GM21367 (cell line): ENCODE data around the gene RANBP3.
A peak's percentile ranks its signal among the peaks of the same experiment; 100 is the strongest.

Source experiments
- ATAC-seq: cut with Tn5 transposase; IDR thresholded peaks from one replicate; pipeline ENCODE4 v1.9.1; 2021; ENCODE audit not compliant: unreplicated experiment

RANBP3 gene

GRCh38 chr19:5931251-5931650, 46.7 kb downstream of the RANBP3 start:
- ATAC-seq: no peak

GRCh38 chr19:5929625-5930024, 48.3 kb downstream of the RANBP3 start:
- ATAC-seq: no peak

- ATAC-seq: no peak
Measured at GRCh38 chr19:5929179-5929578, 48.8 kb downstream of the RANBP3 start.

GRCh38 chr19:5927441-5927821, 50.5 kb downstream of the RANBP3 start:
- ATAC-seq: peak; percentile 42

GRCh38 chr19:5926641-5927440, 51.1 kb downstream of the RANBP3 start:
- ATAC-seq: no peak

- ATAC-seq: no peak
Measured at GRCh38 chr19:5925830-5926427, 52.0 kb downstream of the RANBP3 start.

- ATAC-seq: no peak
Measured at GRCh38 chr19:5923356-5923755, 54.6 kb downstream of the RANBP3 start.

GRCh38 chr19:5922161-5922545, 55.8 kb downstream of the RANBP3 start:
- no peak for ATAC-seq

- ATAC-seq: no peak
Measured at GRCh38 chr19:5921516-5922160, 56.3 kb downstream of the RANBP3 start.

- ATAC-seq: no peak
Measured at GRCh38 chr19:5918463-5919079, 59.4 kb downstream of the RANBP3 start.

GRCh38 chr19:5917431-5918107, 60.4 kb downstream of the RANBP3 start:
- ATAC-seq: no peak

GRCh38 chr19:5916181-5916708, 61.7 kb downstream of the RANBP3 start:
- ATAC-seq: no peak

- ATAC-seq: no peak
Measured at GRCh38 chr19:5915782-5916165, 62.2 kb downstream of the RANBP3 start.

GRCh38 chr19:5914946-5915781, 62.8 kb downstream of the RANBP3 start:
- ATAC-seq: no peak

- ATAC-seq: no peak
Measured at GRCh38 chr19:5914358-5914774, 63.6 kb downstream of the RANBP3 start.

GRCh38 chr19:5913739-5914357, 64.1 kb downstream of the RANBP3 start, which contains the start of gene CAPS:
CAPS (plus strand) TSS chr19:5914254; CDS start chr19:5914407, 153 bp downstream.
- no peak for ATAC-seq

GRCh38 chr19:5911366-5911765, 66.6 kb downstream of the RANBP3 start:
- no peak for ATAC-seq

GRCh38 chr19:5910638-5910907, 67.4 kb downstream of the RANBP3 start:
- ATAC-seq: no peak

GRCh38 chr19:5908773-5909442, 69.0 kb downstream of the RANBP3 start:
- no peak for ATAC-seq
